Activated T-cell treated with anti-CD3 and anti-CD28 coated beads, Interleukin-2, amount 50 U/mL, for 4 hours (primary cell): ENCODE data around the gene RBFA. TPM values are rescaled to one million over a fixed set of nuclear protein-coding genes. Genes with fewer than 3 reads are reported as not detected.
"Not testable (repeated sequence)": the region's sequence is repeated elsewhere in the genome, so short reads cannot be mapped to it uniquely, and the experiment has no call there.

Experiments used
- ATAC-seq, 2 donors: fragments of 200-7000 bp; cut with Tn5 transposase; one replicate each; pipeline ENCODE4 v1.10.0; 2021
- DNase-seq: peaks from one replicate; pipeline ENCODE4 v3.0.0-alpha.2; 2020
- H3K27me3 Mint-ChIP-seq: one replicate; pipeline ENCODE4 v1.8.0; 2021; ENCODE audit warnings: low read depth, mixed read lengths
- H3K36me3 Mint-ChIP-seq: one replicate; pipeline ENCODE4 v1.8.0; 2022; ENCODE audit warnings: mixed read lengths; ENCODE audit not compliant: insufficient read depth
- H3K4me1 Mint-ChIP-seq: one replicate; pipeline ENCODE4 v1.8.0; 2021; ENCODE audit warnings: low read depth, mixed read lengths
- H3K4me3 Mint-ChIP-seq: one replicate; pipeline ENCODE4 v1.8.0; 2021; ENCODE audit warnings: mild to moderate bottlenecking, moderate library complexity, mixed read lengths
- H3K9me3 Mint-ChIP-seq: one replicate; pipeline ENCODE4 v1.8.0; 2021; ENCODE audit warnings: mixed read lengths
- total RNA-seq, 3 donors: library from RNA; stranded (reverse); gene quantifications; one replicate each; pipeline ENCODE4 v1.2.1, GENCODE V29; 2021

RBFA gene, protein sequence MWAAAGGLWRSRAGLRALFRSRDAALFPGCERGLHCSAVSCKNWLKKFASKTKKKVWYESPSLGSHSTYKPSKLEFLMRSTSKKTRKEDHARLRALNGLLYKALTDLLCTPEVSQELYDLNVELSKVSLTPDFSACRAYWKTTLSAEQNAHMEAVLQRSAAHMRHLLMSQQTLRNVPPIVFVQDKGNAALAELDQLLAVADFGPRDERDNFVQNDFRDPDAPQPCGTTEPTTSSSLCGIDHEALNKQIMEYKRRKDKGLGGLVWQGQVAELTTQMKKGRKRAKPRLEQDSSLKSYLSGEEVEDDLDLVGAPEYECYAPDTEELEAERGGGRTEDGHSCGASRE
- 10 to 100 TPM; 40.0 to 52.3 (median 42.6) TPM for total RNA-seq

DNA sequence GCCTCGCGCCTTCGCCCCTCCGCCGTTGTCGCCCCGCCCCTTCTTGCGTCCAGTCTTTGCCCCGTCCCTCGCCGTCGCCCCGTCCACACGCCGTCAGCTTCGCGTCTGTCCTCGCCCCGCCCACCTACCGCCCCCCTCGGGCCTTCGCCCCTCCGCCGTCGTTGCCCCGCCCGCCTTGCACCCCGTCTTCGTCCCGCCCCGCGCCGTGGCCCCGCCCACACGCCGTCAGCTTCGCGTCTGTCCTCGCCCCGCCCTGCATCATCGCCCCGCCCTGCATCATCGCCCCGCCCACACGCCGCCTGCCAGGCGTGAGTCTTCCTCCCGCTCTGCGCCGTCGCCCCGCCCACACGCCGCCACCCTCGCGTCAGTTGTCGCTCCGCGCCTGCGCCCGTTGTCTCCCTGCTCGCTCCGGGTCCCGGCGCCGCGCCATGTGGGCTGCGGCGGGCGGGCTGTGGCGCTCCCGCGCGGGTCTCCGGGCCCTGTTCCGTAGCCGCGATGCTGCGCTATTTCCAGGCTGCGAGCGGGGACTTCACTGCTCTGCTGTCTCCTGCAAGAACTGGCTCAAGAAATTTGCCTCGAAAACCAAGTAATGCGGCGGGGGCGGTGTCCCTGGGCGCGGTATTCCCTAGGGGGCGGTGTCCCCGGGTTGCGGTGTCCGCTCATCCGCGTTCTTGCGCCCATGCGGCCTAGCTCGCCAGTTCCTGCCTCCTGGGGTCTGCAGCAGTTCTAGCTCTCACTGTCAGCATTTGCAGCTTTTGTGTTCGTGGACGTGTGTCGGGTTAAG, at the start of gene RBFA:
Gene RBFA, plus strand, starts transcription at position 367 of the 784 bp plus-strand sequence. Its CDS starts 62 bp downstream, at position 429.
- peaks cover 17% of the 10 kb centered on the region for H3K9me3 Mint-ChIP-seq
- H3K4me1 Mint-ChIP-seq: peaks cover 22% of the 10 kb centered on the region
- no peaks in the 10 kb centered on the region for H3K27me3 Mint-ChIP-seq
- peak within 1 kb of the TSS; percentile 90 for H3K4me3 Mint-ChIP-seq
- ATAC-seq (peak; percentile 85 to 87), DNase-seq (peak; percentile 100)
- H3K36me3 Mint-ChIP-seq: peaks cover 15% of the 10 kb centered on the region

DNA sequence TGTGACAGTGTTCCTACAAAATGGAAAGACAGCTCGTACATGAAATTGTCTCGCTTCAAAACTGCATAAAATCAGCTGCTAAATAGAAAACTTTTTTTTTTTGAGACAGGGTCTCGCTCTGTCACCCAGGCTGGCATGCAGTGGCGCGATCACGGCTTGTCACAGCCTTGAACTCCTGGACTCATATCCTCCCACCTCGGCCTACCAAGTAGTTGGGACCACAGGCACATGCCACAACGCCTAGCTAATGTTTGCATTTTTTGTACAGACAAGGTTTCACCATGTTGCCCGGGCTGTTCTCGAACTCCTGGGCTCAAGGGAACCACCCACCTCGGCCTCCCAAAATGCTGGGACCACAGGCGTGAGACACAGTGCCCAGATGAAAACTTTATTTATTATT, 49.1 kb upstream of the RBFA start:
- peaks cover 64% of the 10 kb centered on the region for H3K4me1 Mint-ChIP-seq
- peaks cover 23% of the 10 kb centered on the region for H3K36me3 Mint-ChIP-seq

DNA sequence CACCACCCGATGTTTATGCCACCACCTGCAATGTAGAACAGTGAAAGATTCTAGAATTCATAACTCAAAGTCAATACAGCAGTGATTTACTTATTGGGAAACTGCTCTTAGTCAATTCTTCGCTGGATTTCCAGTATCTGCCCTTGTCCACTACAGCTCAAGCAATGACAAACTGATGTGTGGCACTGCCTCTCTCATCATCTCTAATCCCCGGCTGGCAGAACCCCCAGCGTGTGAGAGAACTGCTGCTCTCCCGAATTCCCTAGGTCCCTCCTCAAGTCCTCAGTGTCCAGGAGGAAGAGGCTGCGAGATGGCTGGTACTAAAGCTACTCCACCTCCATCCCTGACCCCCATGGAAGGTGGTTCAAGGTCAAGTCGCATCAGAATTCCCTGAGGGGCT, 47.5 kb upstream of the RBFA start:
- no peak for ATAC-seq
- Mint-ChIP-seq H3K4me3 (peak overlapping the region; percentile 96), H3K9me3 (no peaks in the 10 kb centered on the region), H3K27me3 (no peaks in the 10 kb centered on the region), H3K36me3 (peaks cover 22% of the 10 kb centered on the region), H3K4me1 (peaks cover 52% of the 10 kb centered on the region)
- DNase-seq: no peak

More for the DNA sequence above, 49.1 kb upstream of the RBFA start:
- Mint-ChIP-seq H3K9me3 (no peaks in the 10 kb centered on the region), H3K27me3 (no peaks in the 10 kb centered on the region), H3K4me3 (no peak overlapping the region)
- ATAC-seq: no peak
- no peak for DNase-seq

DNA sequence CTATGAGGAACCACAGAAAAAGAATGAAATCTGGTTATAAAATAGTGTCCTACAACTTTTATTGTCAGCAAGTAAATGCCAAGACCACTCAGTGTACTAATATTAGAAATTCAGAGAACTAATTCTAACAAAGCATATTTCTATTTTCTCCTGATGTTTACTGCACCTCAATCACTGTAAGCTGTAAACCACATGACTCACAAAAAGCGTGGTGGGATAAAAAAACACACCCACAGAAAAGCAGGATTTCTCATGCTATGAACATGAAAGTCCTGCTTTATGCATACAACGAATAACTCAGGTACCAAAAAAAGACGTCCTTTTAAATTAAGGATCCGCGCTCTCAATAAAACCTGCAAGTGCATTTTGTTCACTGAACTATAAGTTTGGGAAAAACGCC, 46.7 kb upstream of the RBFA start:
- no peaks in the 10 kb centered on the region for H3K9me3 Mint-ChIP-seq
- DNase-seq (no peak), ATAC-seq (no peak)
- no peaks in the 10 kb centered on the region for H3K27me3 Mint-ChIP-seq
- peaks cover 19% of the 10 kb centered on the region for H3K36me3 Mint-ChIP-seq
- H3K4me3 Mint-ChIP-seq: peak overlapping the region; percentile 96
- peaks cover 44% of the 10 kb centered on the region for H3K4me1 Mint-ChIP-seq

DNA sequence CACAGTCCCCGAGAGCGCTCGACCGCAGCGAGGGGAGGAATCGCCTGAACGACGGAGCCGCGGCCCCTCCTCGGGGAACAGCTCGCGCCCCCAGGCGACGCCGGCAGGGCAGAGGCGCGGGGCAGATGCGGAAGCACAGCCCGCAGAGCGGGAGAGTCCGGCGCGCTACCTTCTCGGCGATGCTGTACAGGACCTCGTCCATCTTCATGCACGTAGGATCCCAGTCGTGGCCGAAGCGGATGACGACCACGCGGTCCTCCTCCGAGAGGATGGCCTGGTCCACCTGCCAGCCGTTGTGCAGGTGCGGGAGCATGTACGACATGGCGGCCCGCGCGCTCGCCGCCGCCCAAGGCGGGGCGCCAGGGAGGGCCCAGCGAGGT, 46.2 kb upstream of the RBFA start:
- H3K9me3 Mint-ChIP-seq: no peaks in the 10 kb centered on the region
- peaks cover 39% of the 10 kb centered on the region for H3K4me1 Mint-ChIP-seq
- ATAC-seq: peak; percentile 74 to 76
- DNase-seq: peak; percentile 42
- H3K27me3 Mint-ChIP-seq: no peaks in the 10 kb centered on the region
- peaks cover 19% of the 10 kb centered on the region for H3K36me3 Mint-ChIP-seq
- peak overlapping the region; percentile 96 for H3K4me3 Mint-ChIP-seq

DNA sequence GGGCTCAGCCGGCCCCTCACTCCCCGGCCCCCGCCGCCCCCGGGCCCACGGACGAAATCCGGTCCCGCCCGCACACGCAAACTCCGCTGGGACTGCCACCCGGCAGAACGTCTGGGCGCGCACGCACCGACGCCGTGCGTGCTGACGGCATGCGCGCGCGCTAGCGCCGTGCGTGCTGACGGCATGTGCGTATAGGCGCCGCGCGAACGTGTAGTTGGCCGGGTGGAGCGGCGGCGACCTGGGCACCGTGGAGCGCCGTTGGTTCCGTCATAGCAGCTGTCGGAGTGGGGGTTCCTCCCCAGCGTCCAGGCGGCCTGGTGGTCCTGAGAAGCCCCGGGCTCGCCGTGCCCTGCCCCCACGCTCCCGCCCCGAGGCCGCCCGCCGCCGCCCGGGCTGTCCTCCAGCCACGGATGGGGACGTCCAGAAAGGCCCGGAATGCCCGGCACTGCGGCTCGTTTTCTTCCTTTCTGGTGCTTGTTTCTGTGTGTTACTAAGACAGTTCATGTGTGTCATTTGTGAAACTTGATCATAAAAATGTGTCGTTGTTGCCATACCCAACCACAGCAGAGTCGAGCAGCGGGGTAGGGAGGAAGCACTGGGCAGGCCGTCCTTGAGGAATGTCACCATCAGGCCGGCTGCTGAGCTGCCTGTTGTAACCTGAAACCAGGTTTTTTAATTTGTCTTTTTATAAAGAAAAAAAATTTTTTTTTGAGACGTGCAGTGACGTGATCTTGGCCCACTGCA, 45.6 kb upstream of the RBFA start, which contains the start of gene TXNL4A:
Gene TXNL4A, minus strand, starts transcription at position 113 of the 744 bp plus-strand sequence. CDS start 171 bp downstream, outside the sequence.
- peak; percentile 97 to 98 for ATAC-seq

DNA sequence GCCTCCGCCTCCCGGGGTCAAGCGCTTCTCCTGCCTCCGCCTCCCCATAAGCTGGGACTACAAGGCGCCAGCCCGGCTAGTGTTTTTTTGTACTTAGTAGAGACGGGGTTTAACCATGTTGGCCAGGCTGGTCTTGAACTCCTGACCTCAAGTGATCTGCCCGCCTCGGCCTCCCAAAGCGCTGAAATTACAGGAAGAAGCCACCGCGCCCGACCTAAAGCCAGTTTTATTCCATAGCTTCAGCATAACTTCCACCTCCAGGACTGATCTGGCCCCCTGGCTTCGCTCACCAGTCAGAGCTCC, 45.1 kb upstream of the RBFA start:
- Mint-ChIP-seq H3K4me1 (peaks cover 28% of the 10 kb centered on the region), H3K36me3 (peaks cover 15% of the 10 kb centered on the region), H3K27me3 (no peaks in the 10 kb centered on the region), H3K9me3 (no peaks in the 10 kb centered on the region), H3K4me3 (peak overlapping the region; percentile 96)
- ATAC-seq (no peak), DNase-seq (no peak)

More for the DNA sequence above, 45.6 kb upstream of the RBFA start, which contains the start of gene TXNL4A:
- Mint-ChIP-seq H3K4me1 (peaks cover 33% of the 10 kb centered on the region), H3K27me3 (no peaks in the 10 kb centered on the region), H3K9me3 (no peaks in the 10 kb centered on the region), H3K4me3 (peak within 1 kb of the TSS; percentile 96), H3K36me3 (peaks cover 17% of the 10 kb centered on the region)
- peak; percentile 83 for DNase-seq

DNA sequence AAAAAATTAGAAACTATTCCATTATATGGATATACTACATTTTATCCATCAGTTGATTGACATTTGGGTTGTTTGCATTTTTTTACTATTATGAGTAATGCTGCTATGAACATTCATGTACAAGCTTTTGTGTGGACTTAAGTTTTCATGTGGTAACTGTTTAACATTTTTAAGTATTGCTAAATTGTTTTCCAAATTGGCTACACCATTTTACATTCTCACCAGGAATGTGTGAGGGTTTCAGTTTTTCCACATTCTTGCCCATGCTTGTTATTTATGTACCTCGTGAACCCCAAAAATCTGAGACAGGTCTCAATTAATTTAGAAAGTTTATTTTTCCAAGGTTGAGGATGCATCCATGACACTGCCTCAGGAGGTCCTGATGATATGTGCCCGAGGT, 42.7 kb upstream of the RBFA start:
- DNase-seq (no peak), ATAC-seq (no peak)
- H3K4me1 Mint-ChIP-seq: peaks cover 10% of the 10 kb centered on the region
- no peaks in the 10 kb centered on the region for H3K27me3 Mint-ChIP-seq
- peaks cover 1% of the 10 kb centered on the region for H3K36me3 Mint-ChIP-seq
- H3K9me3 Mint-ChIP-seq: no peaks in the 10 kb centered on the region
- H3K4me3 Mint-ChIP-seq: no peak overlapping the region

DNA sequence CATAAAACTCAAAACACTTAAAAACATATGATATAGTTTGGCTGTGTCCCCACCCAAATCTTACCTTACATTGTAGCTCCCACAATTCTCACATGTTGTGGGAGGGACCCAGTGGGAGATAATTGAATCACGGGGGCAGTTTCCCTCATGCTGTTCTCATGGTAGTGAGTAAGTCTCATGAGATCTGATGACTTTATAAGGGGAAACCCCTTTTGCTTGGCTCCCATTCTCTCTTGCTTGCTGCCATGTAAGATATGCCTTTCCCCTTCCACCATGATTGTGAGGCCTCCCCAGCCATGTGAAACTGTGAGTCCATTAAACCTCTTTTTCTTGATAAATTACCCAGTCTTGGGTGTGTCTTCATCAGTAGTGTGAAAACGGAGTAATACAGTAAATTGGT, 34.5 kb upstream of the RBFA start:
- H3K27me3 Mint-ChIP-seq, DNase-seq, H3K4me1 Mint-ChIP-seq, H3K4me3 Mint-ChIP-seq, H3K36me3 Mint-ChIP-seq: not testable (repeated sequence)
- peaks cover 13% of the 10 kb centered on the region for H3K9me3 Mint-ChIP-seq
- ATAC-seq: peak in 1 of 2 donors; percentile 50

DNA sequence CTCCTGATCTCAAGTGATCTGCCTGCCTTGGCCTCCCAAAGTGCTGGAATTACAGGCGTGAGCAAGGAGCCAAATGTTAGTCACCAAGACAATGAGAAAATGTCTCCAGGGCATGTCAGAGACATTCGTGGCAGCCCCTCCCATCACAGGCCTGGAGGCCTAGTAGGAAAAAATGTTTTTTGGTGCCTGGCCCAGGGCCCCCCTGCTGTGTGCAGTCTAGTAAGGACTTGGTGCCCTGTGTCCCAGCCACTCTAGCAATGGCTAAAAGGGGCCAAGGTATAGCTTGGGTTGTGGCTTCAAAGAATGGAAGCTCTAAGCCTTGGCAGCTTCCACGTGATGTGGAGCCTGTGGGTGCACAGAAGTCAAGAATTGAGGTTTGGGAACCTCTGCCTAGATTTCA, 33.4 kb upstream of the RBFA start:
- peaks cover 8% of the 10 kb centered on the region for H3K36me3 Mint-ChIP-seq
- no peaks in the 10 kb centered on the region for H3K27me3 Mint-ChIP-seq

DNA sequence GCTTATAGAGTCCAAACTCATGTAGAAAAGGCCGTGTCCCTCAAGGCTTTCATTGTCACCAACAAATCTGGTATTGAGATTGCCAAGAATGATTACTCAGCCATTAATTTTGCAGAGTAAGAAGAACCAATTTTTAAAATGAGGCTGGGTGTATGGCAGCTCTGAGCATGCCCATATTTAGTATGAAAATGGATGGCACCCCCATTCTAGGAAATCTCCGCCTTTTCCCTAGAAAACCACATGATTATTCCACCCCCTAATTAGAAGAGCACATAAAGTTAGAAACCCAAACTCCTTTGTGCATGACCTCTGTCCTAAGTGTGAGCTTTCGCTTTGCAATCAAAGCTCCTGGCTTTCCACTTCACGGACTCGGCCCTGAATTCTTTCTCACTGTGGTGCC, 31.8 kb upstream of the RBFA start:
- ATAC-seq (no peak), DNase-seq (no peak)
- peaks cover 8% of the 10 kb centered on the region for H3K36me3 Mint-ChIP-seq
- H3K27me3 Mint-ChIP-seq: no peaks in the 10 kb centered on the region
- peaks cover 13% of the 10 kb centered on the region for H3K9me3 Mint-ChIP-seq
- no peak overlapping the region for H3K4me3 Mint-ChIP-seq
- no peaks in the 10 kb centered on the region for H3K4me1 Mint-ChIP-seq

More for the DNA sequence above, 33.4 kb upstream of the RBFA start:
- Mint-ChIP-seq H3K4me1 (no peaks in the 10 kb centered on the region), H3K9me3 (peaks cover 13% of the 10 kb centered on the region), H3K4me3 (no peak overlapping the region)
- DNase-seq: no peak
- ATAC-seq: no peak

DNA sequence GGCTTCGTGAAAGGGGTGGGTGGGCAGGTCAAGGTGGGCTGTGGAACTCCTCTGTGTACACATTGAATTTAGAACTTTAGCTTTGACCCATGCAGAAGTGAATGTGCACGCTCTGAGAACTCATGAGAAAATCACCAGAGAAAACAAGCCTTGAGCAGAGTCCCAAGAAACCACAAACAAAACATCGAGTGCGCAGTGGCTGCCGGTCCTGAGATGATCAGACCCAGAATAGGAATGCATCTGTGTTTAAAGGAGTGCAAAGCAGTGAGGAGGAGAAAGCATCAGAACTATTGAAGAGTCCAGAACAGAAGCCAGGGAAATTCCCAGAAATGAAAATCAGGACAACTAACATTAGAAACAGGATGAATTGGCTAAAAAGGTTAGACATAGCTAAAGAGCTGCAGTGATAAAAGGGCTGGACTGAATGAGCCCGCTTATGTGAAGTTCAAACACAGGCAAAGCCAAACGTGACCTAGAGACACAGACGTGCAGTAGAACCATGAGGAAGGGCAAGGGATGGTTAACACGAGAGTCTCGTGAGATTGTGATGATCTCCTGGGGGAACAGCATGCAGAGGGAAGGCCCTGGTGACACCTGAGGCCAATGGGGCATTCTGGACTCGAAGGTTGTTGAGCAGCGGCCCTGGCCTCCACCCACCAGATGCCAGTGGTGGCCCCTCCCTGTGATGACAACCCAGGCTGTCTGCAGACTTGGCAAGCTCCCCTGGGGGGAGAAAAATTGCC, 29.5 kb upstream of the RBFA start:
- ATAC-seq (no peak), DNase-seq (no peak)
- peaks cover 6% of the 10 kb centered on the region for H3K36me3 Mint-ChIP-seq
- no peaks in the 10 kb centered on the region for H3K27me3 Mint-ChIP-seq
- peaks cover 15% of the 10 kb centered on the region for H3K9me3 Mint-ChIP-seq
- no peaks in the 10 kb centered on the region for H3K4me1 Mint-ChIP-seq
- no peak overlapping the region for H3K4me3 Mint-ChIP-seq

DNA sequence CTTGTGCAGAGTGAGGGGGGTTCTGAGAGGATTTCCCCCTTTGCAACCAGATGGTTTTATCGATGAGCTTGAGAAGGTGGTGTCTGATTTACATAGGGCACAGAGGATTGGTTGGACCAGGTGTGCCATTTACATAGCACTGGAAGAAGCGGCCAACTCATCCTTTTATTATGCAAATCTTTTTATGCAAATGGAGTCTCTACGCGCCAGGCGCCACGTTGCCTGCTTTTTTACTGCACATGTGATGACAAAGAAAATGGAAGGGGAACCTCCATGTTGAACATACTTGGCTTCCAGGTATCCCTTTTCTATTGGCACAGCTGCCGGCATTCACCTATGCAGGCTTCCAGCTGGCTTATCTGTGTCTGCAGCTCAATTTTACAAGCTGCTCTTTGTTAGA, 27.5 kb upstream of the RBFA start:
- DNase-seq (no peak), ATAC-seq (no peak)
- Mint-ChIP-seq H3K4me3 (no peak overlapping the region), H3K36me3 (peaks cover 5% of the 10 kb centered on the region), H3K4me1 (no peaks in the 10 kb centered on the region), H3K9me3 (peaks cover 12% of the 10 kb centered on the region), H3K27me3 (no peaks in the 10 kb centered on the region)
